NCI-H2081 treated with DMSO at 0.1 percent for 48 hours (cell line): ENCODE measurements around the gene HDGFL3.

Experiments used
- DNase-seq: peaks from one replicate; lab custom pipeline; 2025; lab: John Stamatoyannopoulos, UW

The HDGFL3 gene

DNA sequence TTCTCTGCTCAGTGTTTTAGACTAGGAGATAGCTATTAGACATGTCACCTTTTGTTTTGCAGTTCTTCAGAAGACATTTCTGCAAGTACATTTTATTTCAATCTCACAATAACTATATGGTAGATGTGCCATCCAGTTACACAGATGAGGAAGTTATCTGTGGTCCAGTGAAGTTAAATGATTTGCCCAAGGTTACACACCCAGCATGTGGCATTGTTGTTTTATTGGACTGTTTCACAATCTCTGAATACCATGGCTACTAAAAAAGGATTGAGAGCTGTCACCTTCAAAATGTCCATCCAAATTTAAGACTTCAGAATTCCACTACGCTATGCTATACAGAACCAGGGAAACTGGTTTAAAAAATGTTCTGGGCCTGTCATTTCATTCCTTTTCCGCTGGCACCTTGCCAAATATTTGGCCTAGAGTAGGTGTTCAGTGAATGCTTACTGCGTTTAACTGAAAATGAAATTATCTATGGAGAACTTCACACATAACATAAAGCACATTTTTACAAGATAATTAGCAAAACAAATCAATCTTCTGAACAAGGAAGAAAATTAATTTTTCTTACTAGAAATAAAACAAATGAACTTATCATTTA, 80.0 kb downstream of the HDGFL3 start:
- DNase-seq, result no peak

DNA sequence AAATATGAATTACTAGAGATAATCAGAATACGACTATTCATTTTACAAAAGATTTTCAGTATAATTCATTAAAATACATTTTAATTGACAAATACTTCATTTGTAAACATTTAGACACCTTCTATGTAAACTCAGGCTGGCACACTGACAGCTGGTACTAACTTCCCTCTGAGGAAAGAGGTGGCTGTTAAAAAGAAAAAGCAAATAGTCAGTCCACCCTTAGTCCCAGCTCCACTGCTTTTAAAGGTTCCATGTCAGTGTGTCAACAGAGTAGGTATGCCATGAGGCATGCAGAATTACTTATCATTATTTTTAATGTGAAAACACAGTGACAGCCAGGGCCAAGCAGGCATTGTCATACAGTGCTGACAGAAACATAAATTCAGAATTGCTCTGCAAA, 84.1 kb downstream of the HDGFL3 start:
- DNase-seq, result no peak

DNA sequence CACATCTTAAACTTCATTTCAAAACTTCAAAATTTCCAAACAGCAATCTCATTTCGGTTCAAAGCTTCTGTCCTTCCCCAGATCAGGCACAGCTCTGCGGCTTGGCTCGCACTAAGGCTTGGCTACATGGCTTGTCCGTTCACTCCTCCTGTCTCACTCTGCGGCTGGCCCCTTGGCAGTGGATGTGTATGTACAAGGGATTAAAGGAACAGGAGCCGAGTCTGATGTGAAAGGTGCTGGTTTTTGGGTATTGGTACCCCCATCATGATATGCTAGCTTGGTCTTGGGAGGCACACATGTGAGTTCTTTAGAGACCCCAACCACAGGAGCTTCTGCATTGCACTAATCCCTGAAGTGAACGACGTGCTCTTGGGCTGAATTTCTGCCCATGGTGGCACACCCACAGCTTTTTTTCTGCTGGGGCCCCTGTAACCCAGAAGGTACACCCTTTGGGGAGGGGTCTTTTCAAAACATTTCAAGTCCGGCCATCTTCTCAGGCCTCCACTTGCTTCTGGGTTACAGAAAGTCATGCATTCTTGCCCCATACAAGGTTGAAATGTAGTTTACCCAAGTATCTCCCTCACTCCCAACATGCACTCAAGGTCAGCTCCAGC, 87.5 kb downstream of the HDGFL3 start:
- no peak for DNase-seq

DNA sequence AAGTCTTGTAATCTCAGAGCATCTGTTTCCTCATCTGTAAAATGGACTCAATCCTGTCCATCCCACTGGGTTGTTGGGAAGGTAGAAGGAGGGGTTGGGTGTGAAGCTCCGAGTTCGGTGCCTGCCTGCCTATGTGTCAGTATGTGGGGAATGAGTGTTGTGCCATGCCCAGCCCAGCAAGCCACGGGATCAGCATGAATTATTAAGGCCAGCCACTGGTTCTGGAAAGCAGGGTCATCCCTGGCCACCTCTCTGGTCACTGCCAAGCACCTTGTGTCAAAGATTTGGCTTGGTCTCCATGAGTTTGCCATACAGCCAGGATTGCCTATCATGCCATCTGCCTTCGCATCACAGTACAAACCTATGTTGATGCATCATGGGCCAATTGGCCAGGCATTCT, 88.7 kb downstream of the HDGFL3 start:
- no peak for DNase-seq

DNA sequence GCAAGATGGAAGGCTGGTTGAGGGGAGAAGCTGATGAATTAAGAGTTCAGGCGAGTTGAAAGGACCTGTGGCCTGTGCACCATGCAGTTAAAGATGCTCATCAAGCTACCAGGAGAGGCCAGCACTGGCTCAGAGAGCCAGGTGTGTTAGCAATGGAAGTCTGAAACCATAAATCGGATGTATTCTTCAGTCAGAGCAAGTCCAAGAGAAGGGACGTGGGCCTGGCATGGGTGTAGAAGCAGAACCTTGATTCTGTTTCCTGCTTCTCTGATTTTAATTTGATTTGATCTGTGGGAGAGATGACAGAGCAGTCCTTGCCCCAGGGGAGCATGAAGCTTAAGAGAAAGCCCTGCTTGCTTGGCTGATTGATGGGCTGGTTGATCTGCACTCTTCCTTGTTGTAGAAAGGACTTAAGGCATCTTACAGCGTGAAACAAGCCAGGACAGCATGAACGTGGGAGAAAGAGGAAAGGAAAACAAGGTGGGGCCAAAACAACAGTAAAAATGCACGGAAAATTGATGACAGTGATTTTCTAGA, 89.3 kb downstream of the HDGFL3 start:
- no peak for DNase-seq

DNA sequence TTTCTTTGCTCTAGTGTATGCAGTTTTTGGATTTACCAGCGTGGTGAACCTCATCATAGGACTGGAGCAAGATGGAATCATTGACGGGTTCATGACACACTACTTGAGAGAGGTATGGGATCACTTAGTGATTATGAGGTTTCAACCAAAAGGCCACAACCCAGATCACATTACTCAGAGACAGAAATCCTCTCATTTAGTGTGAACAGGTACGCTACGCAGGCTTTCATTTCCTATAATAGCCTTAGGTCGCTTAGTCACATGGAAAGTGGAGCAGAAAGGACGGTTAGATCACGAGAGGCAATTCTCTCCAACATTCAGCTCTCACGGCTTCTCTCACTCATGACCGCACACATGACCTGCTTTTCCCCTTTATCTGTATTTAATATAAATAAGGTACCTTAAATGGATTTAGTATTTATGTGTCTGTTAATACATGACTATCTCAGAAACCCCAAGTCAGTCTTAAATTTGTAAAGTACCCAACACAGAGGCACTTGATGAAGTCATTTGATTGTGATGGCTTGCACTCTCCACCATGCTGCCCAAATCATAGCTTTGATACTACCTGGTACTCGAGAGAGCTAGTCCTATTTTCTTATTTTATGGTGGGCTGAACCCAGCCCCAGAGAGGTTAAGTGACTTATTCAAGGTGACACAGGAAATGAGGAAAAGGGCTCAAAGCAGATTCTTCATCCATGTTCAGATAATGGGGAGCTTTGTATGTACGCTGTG, 91.6 kb downstream of the HDGFL3 start:
- no peak for DNase-seq

DNA sequence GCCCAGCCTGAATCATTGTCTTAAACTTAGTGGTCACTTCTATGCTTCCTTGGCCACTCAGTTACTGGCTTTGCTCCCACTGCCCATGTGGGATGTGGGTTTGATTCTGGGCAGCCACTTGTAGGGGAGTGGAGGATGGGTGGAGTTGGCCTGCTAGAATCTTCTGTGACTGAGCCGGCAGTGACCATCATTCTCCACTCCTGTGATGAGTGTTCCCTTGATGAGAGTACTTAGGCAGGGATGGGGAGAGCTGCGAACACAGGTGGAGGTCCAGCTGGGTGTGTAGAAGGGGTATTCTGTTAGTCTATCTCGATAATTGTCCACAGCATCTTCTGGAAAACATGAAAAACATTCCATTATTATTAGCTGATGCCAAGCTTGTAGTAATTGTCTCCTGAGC, 92.2 kb downstream of the HDGFL3 start:
- DNase-seq, result no peak

DNA sequence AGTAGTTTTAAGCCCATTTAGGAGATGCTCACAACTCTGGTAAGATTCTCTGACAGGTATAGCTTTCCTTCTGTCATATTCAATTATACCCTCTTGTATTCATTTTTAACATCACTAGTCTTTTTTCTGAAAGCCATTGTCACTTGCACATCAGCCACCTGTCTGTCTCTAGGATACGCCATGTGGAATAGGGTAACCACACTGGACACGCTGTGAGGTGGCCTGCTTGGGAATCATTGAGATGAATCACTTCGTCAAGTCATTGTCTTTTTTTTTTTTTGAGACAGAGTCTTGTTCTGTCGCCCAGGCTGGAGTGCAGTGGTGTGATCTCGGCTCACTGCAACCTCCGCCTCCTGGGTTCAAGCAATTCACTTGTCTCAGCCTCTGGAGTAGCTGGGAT, 92.8 kb downstream of the HDGFL3 start:
- no peak for DNase-seq

DNA sequence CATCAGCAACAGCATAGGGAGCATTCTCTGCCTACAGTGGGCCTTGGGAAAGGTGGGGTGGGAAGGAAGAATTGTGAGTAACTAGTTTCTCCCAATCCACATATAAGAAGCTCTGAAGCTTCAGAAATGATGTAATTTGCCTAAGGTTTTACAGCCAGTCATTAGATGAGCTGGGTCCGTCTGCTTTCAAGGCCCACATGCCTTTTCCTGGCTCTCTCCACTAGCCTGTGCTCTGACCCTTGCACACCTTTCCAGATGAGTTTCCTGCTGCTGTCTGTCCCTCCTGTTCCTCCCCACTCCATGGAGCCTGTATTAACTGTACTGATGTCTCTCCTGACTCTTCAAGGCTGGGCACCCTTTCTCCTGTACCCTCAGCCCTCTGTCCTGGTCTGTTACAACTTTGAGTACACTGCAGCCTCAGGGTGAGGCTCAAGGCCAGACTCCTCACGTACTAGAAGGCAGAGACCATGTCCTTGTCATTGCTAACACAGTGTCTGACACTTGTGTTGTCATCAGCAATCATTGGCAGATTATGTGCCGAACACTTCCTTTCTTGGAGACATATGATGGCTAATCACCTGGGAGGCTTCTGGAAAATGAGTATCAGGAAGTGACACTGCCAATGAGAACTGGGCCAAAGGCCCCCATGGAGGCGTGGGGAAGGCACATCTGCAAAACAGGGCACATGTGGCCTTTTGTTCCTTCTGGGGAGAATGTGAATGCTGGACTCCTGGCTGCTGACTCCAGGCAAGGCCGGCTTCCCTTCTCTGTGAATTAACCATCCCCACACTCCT, 93.5 kb downstream of the HDGFL3 start:
- DNase-seq, result no peak

DNA sequence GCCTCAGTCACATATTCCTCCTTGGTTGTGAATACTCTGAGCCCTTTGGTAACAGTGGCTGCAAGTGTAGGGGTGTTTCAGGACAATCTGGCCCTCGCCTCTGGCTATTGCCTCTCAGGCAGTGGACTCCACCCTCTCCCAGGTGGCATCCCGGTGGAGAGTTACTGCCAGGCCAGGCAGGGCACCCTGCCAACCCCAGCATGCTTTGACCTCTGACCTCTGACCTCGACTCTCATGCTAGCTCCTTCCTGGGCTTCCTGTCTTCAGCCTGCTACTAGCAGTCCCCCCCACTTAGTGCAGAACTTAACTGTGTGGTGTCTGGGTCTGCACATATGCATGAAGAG, 94.7 kb downstream of the HDGFL3 start:
- no peak for DNase-seq

DNA sequence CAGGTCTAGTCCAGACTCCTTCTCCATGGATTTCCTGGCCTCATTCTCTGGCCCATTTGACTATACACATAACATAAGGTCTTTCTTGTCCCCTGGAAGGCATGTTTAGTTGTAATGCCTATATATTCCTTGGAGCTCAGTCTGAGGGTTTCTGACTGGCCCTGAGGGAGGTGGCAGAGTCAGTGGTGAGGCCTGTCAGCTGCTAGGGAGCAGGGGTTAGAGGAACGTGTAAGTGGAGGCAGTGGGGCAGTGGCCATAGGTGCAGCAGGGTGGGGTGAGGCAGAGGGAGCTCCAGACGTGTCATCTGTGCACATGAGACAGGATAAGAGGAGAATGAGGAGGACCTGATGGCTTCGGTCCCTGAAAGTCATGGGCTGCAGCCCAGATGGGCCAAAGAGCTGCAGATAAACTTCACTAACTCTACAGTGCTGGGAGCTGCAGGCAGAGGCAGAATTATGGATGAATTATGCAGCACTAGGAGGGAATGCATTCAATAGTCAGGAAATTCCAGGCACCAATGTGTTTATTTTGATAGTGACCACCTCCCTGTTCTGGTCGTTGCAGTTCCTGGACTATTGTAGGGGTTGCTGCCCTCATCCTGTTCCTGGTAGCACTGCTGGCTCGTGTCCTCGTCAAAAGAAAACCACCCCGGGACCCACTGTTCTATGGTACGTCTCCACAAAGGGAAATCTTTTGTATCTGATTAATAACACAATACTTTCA, 95.2 kb downstream of the HDGFL3 start:
- DNase-seq, result no peak

DNA sequence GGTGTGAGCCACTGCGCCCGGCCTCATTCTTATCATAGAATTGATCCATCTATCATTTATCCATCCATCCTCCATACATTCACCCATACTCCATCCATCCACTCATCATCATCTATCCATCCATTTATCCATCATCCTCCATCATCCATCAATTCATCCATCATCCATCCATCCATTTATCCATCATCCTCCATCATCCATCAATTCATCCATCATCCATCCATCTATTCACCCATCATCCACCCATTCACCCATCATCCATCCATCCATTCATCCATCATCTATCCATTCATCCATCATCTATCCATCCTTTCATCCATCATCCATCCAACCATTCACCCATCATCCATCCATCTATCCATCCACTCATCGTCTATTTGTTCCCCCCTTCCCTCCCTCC, 96.5 kb downstream of the HDGFL3 start:
- DNase-seq, result no peak

DNA sequence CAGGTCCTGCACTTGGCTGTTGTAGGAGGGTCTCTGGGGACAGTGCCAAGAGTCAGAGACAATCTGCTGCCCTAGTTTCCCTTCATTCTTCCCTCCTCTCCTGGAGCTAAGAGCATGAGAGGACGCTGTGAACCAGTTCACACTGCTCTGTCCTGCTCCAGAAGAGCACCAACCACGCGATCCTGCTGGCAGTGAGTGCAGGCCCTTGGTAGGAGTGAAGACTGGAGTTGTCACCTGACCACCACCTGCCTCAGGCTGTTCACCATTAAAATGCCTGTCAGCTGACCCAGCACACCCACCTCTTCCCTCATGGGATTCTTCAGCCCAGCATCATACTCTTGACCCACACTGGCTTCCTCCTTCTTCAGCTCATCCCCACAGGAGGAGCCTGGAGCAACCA, 97.2 kb downstream of the HDGFL3 start:
- DNase-seq, result no peak

DNA sequence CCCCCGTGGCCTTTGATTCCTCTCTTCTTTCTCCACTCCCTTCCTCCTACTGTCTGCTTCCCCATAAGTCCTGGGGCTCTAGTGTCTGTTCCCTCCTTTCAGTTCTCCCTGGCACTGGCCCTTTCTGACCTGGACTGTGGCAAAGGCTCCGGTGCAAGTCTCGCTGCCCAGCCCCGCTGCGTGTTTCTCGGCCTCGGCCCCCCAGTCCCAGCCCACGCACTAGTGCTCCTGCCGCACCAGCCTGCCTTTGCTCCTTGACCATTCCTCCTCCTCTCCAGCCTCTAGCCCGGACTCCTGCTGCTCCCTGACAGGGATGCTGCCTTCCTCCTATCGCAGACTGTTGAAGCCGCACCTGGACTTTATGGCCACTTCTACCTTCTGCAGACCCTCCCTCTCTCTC, 98.1 kb downstream of the HDGFL3 start:
- no peak for DNase-seq

DNA sequence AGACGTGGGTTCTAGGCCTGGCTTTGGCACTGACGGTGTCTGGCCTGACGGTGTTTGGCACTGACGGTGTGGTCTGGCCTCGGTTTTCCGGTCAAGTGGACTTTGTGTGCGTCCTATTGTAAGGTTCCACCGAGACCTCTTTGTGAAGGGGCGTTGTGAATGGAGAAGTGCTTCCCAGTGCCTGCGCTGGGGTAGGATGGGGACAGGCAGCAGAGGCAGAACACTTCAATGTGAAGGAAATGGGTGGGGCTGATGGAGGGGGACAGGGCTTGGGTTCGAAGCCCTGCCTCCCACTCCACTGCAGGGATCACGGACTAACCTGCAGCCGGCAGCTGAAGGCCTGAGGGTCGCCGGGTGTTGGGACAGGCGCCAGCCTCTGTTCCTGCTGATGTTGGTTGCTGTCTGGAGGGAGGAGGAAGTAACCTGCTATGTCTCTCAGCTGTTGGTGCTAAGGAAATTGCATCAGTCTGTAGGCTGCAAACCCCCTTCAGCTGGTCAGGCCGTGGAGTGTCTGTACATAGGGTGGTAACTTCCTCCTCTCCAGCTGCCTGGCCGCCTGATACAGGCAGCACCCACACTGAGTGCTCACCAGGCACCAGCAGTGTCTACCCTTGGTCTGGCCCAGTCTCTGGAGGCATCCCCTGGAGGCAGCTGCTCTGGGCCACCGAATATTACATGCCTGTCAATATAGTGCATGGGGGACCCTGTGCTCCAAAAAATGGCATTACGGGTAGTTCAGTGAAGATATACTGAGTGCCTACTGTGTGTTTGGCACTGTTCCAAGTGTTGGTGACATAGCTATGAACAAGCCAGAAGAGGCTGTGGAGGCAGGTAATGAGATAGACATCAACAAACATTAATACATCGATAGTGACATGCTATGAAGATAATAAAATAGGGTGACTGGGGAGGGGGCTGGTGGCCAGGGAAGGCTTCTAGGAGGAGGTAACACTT, 99.1 kb downstream of the HDGFL3 start:
- DNase-seq, result no peak

DNA sequence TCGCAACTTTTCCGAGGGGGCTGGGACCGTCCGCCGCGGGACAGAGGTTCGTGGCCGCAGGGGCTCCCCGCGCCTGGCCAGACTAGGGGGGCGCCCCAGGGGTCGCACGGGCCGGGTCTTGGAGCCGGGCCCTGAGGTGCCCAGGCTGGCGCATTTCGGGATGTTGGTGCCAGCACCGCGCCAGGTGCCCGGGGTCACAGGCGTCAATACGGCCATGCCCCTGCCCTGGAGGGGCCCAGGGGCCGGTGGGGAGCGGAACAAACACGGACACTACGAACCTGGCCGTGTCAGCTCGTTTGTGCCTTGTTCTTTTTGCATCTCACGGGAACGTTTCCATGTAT, 99.8 kb downstream of the HDGFL3 start:
- DNase-seq, result no peak

DNA sequence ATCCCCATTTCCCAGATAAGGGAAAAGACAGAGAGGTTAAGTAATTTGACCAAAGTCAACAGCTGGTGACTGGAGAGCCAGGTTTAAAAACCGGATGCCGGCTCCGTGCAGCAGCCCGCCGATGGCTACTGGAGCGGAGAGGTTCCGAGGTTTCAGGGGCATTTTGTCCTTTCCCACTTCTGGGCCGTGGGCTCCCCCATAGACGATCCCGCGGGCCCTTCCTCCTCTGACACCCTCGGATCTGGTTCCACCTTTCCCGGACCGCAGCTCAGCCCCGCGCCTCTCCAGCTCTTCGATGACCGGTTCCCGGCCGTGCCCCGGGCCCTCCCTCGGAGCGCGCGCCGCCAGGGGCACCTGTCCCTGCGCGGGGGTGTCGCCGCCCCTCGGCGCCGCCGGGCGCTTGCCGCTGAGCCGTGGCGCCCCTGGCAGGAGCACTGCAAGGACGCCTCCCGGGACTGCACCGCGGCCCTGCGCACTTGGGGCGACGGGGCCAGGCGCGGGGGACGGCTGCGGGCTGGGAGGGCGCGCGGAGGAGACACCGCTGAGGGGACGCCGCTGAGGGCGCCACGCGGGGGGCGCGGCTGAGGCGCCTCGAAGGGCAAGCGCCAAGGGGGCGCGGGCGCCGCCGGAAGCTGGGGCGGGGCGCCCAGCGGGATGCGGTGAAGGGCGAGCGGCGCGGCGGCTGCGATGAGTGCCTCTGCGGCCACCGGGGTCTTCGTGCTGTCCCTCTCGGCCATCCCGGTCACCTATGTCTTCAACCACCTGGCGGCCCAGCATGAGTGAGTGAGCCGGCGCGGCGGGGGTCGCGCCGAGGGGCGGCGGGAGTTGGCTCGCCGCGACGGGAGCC, 100.4 kb downstream of the HDGFL3 start, which contains the start of gene TM6SF1:
Gene TM6SF1 (plus strand): TSS at position 652 of the 847 bp plus-strand sequence. CDS start 36 bp downstream, at position 688.
- no peak for DNase-seq

DNA sequence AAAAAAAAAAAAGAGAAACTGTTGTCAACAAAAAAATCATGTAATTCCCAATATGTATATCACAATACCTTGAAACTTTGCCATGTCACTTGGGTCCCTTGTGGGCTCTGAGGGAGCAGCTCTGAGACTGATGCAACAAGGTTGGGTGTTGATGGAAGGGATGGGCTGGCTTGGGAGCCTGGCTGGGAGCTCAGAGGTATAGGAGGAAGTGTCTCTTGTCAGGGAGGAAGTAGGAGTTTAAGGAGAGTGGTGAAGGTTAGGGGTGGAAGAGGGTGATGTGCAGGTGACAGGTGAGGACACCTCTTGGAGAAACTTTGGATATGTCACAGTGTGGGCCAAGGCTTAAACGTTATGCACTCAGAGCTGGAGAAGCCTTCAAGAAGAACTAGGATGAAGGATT, 102.2 kb downstream of the HDGFL3 start:
- DNase-seq, result no peak

DNA sequence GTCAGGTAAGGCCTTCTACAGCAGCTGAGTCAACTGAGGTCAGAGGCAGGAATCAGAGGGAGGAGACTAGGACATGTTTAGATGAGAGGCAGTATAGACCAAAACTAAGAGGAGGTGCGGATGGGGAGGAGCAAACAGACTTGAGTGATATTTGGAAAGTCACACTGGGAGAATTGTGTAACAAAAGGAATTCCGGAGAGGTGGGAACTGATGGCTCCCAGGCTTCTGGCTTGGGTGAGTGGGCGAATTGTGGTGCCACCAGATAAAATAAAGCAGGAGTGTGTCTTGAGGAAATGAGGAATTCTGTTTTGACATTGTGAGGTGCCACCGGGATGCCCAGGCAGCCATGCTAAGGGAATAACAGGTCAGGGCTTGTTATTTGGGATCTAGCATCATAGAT, 103.5 kb downstream of the HDGFL3 start:
- DNase-seq, result no peak

DNA sequence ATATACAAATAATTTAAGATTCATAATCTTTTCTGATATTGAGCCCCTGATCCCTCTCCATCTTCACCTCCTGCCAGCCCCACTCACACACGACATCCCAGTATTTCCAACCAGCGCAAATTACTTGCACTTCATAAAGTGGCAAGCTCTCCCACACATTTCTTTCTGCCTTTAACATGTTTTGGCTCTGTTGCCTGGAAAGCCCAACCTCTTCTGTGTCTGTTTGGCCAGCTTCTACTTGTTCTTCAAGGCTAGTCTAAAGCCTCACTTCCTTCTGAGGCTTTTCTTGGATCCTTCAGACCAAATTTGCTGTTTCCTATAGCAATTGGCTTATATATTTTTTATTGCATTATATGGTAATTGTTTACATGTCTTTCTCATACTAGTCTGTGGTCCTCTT, 105.3 kb downstream of the HDGFL3 start:
- DNase-seq, result no peak
